Kasumi-1 (cell line): Measurements from ENCODE around the gene SLC14A1.

Experiments
- DNase-seq, 2 experiments: peaks; one replicate each; lab custom pipeline; 2025; lab: John Stamatoyannopoulos, UW

SLC14A1 gene

DNA sequence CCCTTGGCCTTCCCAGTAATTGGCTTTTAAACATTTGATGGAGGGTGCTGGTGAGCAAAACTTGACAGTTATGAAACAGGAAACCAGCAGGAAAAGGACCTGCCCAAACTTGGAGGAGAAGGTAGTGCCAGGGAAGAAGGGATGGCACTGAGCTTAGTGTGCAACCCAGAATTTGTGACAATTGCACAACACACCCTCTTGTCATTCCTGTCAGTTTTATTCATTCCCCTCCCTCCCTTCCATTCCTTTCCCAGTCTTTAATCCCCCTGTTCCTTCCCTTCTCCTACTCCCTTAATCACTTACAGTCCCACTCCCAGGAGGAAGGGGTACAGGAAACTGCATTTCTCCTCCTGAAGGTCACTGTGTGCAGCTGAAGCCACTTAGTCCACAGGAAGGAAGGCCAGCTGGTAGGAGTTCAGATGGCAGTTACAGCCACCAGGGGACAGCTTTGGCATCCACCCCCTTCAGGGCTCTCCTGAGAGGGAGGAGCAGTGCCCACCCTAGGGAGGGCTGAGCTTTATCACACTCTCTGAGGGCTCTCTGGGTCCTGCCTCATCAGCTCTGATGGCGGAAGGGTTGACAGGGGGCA lies 77.5 kb downstream of the SLC14A1 start:
- DNase-seq, result no peak
